Activated CD4-positive, alpha-beta T cell treated with anti-CD3 and anti-CD28 coated beads, Interleukin-2, amount 50 U/mL, for 16 hours (primary cell): ENCODE results near the gene XPO6.
"Not testable (repeated sequence)": the region's sequence is repeated elsewhere in the genome, so short reads cannot be mapped to it uniquely, and the experiment has no call there.

Experiments
- DNase-seq: peaks from one replicate; pipeline ENCODE4 v3.0.0-alpha.2; 2020

The XPO6 gene

DNA sequence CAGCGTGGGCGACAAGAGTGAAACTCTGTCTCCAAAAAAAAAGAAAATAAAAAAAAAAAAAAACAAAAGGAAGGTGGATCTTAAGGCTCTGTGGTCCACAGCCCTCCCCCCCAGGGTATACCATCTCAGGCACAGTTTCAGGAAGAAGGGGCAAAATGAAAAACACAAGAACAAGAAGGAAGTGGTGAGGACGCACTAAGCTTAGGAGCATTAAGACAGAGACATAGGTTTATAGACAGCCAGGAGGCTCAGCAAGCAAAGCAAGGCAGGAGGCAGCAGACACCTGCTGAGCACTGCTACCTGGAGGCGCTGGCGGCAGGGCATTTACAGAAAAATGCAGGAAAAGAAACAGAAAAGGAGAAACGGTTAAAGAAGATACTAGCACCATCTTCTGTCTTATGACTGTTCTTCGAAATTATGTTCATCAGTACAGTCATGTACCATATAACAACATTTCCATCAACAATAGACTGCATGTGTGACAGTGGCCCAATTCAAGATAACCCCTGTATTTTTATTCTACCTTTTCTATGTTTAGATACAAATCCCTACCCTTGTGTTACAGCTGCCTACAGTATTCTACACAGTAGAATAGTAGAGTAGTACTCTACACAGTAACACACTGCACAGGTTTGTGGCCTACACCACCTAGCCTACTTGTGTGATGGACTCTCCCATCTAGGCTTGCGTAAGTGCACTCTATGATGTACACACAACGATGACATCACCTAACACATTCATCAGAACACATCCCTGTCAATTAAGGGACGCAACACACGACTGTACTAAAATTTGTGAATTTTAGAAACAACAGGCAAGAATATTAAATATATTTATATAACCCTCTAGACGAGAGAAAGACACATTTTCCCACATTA is 62.5 kb downstream of the XPO6 start:
- DNase-seq: no peak

DNA sequence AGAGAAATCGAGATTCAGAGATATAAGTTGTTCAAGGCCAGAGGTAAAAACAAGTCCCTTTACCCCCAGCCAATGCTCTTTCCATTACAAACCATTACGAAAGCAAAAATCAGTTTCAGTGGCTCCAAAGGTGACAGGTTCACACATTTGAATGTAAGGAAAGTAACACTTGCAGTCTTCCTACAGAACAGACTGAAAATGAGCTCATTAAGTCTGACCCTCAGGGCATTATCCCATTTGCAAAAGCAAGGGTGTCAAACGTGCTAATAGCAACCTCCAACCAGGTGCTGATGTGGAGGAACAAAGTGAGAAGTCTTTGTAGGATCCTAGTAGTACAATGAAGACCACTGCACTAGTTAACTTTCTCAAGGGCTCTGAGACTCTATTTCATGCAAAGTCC is 65.2 kb downstream of the XPO6 start:
- no peak for DNase-seq

DNA sequence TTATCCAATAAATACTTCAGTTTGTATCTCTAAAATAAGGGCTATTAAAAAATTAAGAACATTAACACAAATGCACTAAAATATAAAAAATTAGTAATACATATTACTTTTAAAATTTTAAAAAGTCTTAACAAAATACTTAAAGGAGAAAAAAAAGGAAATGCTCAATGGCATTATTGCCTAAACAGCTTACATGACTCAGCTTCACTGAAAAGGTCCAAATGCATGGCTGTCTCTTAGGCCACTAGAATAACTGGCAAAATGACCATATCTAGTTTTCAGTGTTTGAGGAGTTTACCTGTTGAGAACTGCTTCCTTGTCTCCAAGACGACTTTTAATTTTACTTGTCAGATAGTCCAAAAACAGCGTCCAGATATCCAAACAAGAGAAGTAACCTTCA is 66.0 kb downstream of the XPO6 start:
- DNase-seq: no peak

DNA sequence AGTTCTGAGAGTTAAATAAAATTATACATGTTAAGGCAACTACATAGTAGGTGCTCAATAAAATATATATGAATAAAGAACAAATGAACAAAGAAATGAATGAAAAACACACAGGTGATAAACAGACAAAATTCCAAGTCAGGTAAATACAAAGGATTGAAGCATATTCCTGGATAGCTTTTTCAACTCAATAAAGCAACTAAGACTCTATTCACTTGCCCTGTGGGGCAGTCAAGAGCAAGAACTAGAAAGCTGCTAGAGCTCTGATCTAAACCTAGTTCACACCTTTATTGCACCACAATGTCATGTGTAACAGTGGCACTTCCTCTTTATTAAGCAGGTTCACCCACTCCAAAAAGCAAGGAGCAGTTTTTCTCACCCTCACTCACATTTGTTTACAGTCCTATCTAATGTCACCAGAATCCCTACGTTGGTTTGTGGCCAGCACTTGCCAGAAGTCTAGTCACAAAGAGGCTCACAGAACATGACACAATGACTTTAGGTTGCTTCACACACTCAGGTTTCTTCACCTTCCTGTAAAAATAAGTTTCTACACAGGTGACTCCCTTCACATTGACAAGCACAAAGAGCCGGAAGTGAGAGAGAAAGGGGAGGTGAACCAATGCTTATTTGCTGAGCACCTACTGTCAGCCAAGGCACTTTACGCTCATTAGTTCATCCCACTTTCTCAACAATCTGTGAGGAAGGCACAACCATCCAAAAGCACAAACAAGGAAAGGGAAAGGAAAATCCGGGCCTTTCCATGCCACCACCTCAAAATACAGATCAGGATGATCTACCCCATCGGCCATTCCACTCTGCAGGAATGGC is 70.8 kb downstream of the XPO6 start:
- peak; percentile 84 for DNase-seq

DNA sequence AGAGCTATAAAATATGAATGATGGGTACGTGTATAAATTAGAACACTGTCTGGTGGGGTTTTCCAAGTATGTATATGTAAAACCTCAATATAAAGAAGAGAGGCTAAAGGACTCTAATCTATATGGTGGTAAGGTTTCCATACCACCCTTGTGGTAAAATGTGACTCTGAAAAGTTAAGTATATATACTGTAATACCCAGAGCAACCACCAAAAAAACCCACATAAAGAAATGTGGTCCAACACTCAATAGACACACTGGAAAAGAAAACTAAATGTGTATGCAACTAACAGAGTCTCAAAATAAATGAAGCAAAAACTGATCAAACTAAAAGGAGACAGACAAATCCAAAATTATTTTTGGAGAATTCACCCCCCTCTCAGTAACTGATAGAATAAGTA is 72.2 kb downstream of the XPO6 start:
- peak; percentile 35 for DNase-seq

DNA sequence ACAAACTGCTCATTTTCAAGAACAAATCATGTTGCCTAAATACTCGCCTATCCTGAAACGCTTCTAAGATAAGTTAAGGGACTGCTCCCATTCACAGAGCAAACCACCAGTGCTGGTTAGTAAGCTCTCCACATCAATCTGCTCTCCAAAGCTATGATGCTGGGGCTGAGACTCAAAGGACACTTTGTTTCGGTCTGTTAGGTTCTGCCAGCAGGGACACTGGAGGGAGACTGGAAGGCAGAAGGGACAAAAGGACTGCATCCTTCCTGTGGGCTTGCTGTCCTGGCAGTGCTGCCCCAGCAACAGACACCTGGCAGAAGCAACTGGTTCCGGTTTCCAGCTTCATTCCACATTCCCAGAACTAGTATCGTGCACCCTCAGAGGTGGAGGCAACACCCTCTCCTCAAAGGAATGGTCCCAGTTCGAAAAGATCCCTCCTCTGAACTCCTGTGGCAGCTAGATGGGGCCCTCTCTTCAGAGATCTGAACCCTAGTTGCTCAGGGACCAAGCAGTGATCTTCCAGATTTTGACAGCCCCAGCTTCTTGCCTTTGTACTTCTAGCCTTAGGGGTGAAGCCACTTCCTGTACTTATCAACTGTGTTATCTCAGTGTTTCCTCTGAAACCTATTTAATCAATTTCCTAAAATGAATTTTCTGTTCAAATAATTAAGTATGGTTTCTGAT is 74.9 kb downstream of the XPO6 start:
- DNase-seq: peak; percentile 45

DNA sequence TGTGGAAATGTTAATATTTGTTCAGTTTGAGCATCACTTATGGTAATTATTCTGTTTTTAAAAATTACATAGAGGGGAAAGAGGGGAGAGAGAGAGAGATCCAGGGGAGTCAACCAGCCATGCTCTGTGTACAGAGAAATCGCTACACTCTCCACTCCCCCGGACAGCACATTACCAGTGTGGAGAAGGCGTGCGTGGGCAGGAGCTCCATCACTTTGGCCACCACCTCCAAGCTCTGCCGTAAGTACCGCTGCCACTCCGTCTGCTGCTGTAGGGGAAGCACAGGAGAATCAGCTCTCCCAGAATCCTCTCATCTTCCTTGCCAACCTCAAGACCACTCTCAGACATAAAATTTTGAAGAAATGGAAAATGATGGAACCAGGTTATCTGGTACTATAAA is 78.1 kb downstream of the XPO6 start:
- no peak for DNase-seq

DNA sequence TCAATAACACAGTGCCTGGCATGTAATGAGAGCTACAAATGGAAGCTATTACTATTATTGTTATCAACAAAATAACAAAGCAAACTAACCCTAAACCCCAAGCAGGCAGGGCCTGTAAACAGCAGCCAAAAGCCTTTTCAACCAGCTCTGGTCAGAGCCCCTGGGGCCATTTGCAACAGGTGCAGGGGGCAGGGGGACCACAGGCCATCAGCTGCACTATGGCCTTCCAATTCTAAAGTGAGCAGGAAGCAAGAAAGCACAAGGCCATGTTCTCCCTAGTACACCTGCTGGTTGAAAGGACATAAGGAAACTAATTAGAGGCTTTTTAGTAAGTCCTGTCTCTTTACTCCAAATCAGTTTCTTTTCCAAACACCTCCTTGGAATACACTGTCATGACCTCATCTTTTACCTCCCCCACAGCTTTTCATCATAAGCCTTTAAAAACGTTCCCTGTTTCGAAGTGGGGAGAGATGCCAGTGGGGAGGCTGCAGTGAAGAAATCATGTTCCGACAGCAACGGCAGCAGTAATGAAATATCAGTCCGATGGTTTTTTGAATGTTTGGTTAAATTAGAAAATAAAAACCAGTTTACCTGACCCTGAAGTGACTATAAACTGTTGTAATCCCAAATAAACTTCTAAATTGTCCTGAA is 79.9 kb downstream of the XPO6 start:
- no peak for DNase-seq

DNA sequence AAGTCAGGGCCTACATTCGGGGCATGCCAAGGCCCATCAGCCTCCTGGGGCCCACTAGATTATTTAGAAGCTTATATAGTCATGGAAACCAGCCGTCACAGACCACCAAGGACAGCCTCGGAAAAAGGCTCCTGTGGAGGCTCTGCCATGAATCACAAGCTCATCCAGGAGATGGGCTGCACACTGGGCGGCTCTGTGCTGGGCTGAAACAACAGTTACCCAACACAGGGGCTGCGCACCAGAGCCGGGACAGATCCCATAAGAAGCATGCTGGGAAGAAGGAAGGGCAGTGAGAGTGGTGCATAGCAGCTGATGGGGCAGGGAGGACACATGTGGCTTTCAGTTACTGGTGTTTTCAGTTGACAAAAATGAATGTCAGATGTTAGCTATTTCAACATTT is 80.6 kb downstream of the XPO6 start:
- DNase-seq: no peak

DNA sequence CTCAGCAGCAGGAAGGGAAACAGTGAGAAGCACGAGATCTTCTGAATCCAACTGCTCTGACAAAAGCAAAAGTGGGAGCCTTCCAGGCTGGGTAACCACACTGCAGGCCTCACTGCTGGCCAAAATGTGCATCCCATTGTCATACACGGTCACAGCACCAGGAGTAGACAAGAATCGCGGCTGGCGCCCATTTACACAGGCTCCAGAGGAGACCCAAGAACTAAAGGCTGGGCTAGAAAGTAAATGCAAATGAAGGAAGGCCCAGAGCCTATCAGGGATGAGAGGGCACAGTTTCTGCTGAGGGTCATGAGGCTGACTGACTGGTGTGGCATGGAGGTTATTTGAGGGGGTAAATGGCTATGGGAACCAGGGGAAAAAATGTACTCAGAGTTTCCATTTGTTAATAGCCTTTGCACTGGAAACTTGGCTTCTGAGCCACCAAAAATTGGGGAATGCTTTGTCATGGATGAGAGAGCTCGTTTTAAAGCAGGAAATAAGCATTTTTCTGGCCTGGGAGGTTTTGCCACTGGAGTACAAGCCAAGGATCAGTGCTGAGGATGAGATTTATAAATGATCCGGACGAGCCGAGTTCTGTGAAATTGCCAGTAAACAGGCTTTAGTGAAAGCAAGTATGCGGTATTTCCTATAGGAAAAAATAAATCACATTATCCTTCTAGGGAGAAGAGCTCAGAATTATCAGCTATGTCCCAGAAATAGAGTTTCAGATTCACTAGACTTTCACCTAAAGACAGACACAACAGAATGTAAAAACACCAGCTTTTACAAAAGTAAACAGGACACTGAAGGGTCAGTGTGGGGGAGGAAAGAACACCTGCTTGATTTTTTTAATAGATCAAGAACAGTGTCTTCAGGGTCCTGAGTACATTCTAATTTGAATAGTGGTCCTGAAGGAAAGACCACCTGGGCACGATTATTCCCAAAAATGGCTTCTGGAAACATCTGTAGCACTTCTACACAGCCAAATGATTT is 81.4 kb downstream of the XPO6 start:
- no peak for DNase-seq

DNA sequence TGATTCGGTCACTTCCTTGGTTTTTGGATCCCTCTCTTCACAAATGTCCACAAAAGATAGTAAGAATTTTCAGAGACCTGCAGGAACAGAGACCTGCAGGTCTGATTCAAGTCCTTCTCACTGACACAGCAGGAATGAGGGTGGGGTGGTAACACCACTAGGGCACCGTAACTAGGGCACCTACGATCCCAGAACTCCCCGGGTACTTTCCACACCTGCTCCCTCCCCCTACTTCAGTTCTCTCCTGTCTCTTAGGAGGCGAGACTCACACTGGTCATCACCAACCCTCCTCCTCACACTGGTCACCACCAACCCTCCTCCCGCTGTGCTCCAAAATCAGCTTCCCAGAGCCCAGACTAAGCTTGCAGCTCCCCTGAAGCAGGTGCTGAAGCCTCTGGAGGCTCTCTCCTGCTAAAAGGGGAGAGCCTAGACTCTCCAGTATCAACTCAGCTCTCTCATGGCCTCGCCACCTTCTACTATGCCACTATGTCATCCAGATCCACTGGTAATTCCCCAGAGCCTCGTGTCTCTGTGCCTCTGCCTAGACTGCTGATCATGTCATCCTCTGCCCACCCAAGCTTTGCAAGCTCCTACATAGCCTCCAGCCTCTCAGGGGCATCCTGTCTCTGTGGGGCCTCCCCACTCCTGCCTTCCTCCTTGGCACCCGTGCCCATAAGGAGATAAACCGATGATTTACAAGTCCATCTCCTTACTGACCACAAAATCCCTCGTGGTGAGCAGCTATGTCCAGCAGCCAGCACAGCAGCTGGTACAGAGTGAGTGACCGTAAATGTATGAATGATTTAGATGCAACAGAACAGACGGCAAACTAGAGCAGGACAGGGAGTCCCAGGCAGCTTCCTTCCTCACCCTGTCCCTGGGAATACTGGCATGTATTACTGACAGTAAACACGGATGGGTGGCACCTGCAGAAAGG is 84.8 kb downstream of the XPO6 start:
- no peak for DNase-seq

DNA sequence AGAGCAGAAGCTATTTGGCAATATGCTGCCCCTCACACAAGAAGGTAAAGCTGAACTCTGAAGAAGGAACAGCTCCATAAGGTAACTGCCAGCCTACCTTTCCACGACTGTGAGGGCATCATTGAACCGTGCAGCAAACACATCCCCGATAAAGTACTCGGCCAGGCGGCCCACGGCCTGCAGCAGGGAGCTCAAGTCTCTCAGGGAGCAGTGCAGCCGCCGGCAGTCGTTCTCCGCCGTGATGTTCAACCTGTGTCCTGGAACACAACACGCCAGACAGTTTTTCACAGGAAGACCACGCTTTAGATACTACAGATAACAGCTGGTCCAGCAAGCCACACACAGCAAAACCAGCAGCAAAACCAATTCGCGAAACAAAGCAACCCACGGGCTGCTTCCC is 86.2 kb downstream of the XPO6 start:
- DNase-seq: no peak

DNA sequence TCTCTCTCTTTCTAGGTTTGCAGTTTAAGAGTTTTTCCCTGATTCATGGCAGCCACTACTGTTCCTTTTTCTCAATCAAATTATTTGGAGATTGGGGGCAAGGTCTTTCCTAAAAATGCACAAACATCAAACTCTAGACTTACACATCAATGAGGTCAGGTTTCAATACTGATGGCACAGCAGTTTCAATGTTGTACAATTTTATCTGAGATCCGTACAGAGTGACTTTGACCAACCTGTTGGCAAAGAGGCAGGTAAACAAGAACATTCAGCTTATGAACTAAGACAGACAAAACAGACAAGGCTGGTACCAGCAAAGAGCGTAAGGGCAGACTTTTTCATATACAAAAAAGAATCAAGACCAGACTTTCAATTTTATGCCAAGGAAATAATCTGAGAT is 90.2 kb downstream of the XPO6 start:
- no peak for DNase-seq

DNA sequence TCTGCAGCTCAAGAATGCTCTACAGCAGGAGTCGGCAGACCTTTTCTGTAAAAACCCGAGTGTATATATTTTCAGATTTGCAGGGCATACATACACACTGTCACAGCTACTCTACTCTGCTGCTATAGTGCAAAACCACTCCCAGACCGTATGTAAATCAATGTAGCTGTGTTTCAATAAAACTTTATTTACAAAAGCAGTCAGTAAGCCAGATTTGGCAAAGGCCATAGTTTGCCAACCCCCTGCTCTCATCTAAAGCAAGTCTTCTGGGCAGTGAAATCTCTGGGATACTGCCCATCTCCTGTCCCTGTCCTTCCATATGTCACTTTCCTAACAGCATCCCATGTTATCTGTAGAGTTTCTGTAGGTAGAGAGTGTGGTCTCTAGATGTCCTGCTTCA is 91.0 kb downstream of the XPO6 start:
- no peak for DNase-seq

DNA sequence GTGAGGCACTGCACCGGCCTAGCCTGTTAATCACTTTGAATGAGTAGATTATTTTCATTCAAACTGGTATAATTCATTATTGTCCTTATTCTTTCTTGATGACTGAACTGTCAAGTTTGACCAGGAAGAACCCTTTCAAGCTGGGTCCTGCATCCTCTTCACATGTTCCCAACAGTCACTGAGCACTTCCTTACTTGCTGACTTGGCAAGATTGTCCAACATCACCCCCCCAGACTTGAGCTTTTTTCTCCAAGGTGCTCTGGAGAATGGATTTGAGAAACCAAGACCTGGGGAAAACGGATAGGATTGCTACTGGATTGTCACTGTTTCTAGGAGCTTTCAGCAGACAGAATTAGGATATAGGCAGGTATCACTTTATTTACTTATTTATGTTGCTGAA is 93.1 kb downstream of the XPO6 start:
- no peak for DNase-seq

DNA sequence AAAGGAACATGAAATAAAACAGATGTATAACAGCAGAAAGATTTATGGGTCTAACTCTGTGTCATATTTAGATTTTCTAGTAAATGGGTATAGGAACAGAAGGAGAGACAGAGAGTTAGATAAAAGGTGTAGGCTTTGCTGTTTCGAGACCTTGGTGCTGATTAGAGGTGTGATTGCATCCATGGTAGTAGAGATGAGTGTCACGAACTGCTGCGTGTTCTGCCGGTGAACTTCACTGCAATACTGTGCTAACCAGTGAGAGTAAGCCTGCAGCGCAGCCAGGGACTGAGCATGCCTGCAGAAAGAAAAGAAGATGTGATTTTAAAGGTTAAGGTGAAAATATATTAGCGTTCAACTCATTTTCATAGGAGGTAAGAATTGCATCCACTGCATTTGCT is 94.6 kb downstream of the XPO6 start:
- DNase-seq: no peak

DNA sequence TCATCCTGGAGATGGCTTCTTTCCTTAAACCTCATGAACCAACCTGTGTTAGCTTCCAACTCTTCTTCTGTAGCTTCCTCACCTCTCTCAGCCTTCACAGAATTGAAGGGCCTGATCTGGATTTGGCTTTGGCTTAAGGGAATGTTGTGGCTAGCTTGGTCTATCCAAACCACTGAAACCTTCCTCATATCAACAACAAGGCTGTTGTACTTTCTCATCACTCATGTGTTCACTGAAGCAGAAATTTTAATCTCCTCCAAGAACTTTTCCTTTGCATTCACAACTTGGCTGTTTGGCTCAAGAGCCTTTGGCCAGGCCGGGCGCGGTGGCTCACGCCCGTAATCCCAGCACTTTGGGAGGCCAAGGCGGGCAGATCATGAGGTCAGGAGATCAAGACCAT is 95.9 kb downstream of the XPO6 start:
- DNase-seq: not testable (repeated sequence)

DNA sequence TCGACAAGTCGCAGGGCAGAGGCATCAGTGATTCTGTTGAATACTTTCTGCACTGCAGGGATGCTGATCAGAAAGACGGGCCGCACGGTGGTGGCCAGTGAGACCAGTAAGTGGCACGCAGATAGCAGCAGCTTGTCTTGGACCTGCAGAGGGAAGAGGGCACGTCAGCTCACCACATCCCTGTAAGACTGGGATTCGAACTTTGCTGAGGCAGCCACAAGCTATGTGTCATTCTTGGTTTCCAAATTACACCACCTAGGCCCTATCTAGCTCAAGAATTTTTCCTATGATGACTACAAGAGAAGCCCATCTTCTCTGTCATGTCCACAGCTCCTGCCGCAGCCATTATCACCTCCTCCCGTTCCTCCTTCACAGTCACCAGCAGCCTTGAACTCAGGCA is 98.9 kb downstream of the XPO6 start:
- DNase-seq: peak; percentile 80

DNA sequence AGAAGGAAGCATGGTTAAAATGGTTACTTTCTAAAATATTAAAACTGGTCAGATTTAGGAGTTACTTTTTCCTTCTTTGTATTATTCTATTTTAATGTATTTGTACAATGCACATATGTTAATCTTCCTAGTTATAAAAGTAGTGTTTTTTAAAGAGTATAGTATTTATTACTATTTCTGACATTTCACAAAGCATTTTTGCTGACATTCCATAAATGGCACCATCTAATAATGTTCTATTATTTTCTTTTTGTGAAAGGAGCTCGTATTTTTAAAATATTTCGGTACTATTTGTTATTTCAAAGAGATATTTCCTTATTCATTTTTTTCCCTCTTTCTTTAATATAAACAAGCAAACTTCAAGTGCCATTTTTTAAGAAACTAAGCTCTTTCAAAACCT is 100.8 kb downstream of the XPO6 start:
- DNase-seq: no peak

DNA sequence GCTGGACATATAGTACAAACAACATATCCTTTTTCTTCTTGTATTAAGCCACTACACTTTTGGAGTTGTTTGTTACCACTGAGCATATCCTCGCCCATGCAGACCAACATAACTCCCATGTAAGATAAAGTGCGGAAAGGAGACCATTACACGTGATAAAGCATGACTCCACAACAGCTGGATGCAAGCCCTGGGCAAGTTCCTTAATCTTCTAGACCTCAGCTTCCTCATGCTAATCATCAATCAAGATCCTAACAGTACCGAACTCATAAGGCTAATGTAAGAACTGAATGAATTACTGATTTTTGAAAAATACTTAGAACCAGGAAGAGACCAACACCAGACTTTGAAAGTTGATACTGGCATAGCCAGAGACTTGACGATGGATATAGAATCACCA is 101.3 kb downstream of the XPO6 start:
- no peak for DNase-seq

DNA sequence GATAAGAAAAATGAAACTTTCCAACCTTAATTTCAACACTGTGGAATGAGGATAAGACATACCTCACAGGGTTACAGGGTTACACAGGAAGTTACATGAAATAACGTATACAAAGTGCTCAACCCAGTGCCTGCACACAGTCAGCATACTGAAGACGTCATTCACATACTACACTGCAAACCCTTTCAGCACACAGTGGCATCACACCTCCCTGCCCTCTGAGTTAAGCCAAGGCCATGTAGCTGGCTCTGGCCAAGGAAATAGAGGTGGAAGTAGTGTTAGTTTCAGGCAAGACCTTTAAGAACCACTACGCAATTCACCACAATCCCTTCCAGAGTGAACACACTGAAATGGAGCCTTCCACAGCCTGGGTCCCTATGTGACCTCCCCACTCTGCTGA is 101.7 kb downstream of the XPO6 start:
- no peak for DNase-seq
